HG02840 (cell line): ENCODE measurements around the gene PVALB.

Experiments
- ATAC-seq: cut with Tn5 transposase; IDR thresholded peaks from one replicate; pipeline ENCODE4 v1.9.1; 2021; ENCODE audit warnings: mild to moderate bottlenecking, moderate library complexity, moderate number of reproducible peaks; ENCODE audit not compliant: unreplicated experiment, low FRiP score

Gene PVALB, protein sequence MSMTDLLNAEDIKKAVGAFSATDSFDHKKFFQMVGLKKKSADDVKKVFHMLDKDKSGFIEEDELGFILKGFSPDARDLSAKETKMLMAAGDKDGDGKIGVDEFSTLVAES

DNA sequence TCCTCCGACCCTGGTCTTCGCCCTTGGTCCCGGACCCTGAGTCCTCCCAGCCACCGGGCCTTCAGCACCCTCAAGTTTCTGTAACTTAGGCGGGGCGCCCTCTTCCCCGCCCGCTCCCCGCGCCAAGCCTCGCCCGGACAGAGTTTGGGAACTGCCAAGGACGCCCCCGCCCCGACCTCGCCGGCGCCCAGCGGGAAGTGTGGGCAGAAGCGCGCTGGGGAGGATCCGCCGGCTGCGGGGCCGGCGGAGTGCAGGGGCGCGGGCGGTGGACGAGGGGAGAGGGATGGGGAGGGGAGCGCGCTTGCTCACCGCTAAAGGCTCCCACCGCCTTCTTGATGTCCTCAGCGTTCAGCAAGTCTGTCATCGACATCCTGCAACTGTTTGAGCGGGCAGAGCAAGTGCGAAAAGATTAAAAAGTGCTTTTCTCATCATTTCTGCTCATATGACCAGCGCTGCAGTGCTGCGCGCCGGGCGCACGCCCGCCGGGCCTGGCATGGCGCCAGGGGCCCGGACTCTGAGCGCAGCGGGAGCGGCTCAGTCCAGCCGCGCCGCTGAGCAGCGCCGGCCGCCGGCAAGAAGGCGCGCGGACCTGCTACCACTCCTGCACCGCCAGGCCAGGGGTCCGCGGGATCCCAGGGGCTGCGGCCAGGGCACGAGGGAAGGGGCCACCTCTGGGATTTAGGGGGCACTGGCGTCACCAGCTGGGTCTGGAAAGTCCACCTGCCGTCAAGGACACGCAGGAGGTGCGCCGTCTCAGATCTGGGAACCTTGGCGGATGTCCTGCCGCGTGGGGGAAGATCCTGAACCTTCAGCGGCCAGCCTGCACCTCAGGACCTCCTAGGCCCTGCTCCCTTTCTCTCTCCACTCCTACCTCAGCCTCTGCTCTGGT, at the start of gene PVALB:
Gene PVALB, minus strand, starts transcription at position 400 of the 889 bp plus-strand sequence. Its CDS starts 30 bp downstream, at position 370.
- ATAC-seq: no peak

DNA sequence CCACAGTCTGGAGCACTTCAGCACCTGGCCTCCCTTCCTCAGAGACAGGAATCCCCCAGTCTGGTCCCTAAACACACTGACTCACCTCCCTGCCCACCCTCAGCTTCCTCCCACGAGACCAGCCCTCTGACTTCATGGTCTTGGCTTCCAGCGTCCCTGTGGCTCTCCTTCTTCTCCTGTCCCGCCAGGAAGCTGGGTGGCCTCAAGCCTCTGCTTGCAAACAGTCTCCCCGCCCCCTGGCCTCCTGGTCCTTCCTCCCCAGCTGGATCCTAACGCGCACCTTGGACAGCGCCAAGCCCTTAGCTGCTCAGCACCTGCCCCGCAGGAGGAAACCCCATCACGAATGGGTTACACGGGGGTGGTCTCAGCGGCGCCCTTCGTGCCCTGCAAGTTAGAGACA, 48.5 kb upstream of the PVALB start:
- ATAC-seq: no peak

DNA sequence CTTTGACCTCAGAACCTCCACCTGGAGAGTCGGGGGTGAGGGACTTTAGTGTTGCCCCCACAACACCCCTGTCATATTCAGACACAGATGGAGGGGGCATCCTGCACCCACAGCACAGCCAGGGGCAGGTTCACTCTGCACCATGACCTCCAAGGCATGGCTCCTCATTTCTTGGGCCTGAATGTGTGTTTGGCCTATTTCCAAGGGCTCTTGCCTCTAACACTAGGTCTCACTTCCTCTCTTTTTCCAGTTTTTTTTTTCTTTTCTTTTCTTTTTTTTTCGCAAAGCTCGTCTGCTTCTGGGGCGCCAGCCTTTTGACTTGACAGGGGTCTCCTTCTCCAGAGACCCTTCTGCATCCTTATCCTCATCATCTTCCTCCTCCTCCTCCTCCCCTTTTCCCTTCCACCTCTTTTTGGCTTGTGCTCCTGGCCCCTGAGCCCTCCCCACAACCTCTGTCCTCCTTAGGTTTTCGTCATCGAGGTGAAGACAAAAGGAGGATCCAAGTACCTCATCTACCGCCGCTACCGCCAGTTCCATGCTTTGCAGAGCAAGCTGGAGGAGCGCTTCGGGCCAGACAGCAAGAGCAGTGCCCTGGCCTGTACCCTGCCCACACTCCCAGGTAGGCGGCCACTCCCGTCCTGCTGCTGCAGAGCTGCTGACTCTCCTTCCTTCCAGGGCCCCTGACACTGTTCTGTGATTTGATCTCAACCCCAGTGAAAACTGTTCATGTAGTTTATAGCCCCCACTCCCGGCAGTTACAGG, 47.8 kb upstream of the PVALB start:
- ATAC-seq: no peak

DNA sequence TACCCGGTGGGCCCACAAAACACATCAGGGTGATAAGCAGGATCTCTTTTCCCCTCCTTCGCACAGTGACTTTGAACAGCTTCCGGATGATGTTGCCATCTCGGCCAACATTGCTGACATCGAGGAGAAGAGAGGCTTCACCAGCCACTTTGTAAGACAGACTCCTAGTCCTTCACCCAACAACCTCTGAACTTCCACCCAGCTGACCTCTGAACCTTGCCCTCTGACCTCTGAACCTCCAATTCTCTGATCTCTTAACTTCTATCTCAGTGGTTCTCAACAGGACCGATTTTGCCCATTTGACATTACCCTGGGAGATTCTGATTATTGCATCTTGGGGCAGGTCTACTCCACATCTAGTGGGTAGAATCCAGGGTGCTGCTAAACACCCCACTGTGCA, 47.1 kb upstream of the PVALB start:
- ATAC-seq: no peak

DNA sequence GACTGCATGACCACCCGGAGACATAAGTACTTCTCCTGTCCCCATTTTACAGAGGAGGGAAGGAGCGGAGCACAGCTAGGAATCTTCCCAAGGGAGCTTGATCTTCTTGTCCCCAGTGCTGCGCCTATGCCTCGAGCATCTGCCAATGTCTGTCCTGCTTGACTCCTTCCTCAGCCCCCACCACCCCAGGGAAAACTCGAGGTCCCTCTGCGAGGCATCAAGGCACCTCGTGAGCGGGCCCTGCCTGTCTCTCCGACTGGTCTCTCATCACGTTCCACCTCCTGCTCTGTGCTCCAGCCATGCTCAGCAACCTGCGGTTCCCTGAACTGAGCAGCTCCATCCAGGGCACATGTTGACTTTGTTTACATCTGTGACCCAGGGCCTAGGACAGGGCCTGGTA, 46.4 kb upstream of the PVALB start:
- no peak for ATAC-seq

DNA sequence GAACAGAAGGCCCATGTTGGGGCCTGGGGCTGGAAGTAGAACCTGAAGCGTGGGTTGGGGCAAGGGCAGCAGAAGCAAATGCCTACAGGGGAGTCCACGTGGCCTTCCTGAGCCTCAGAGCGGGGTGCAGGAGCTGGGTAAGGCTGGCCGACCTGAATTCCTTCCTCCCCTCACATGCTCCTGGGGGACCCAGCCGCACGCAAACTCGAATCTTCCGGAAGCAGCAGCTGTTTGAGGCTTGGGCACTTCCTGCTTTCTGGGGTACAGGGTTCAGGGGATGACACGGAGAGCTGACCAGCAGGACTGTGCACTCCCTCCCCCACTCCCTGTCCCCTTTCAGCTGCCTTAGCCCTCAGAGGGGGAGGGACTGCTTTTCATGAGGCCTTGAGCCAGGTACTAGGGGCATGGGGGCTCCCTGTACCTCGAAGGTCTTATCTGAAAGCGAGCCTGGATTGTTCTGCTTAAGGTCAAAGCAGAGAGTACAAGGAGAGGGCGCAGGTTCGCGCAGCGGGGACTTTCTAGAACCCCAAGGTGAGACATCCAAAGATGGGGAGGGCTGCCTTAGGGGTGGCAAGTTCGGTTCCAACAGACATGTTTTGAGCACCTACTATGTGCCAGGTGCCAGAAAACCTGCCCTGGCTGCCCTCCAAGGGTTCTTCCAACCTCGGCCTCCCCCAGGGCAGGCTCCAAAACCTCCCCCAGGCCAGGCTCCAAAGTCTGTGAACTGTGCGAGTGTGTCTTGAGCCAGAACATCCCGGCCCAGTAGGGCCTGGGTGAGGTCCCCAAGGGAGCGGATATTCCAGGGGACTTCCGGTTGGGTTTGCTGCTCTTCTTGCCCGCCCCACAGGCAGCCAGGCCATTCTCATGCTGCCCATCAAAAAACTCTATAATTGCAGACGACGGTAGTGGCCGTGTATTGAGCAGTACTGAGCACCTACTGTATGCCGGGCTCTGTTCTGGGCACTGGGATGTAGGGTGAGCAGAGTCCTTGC, 45.7 kb upstream of the PVALB start:
- no peak for ATAC-seq

DNA sequence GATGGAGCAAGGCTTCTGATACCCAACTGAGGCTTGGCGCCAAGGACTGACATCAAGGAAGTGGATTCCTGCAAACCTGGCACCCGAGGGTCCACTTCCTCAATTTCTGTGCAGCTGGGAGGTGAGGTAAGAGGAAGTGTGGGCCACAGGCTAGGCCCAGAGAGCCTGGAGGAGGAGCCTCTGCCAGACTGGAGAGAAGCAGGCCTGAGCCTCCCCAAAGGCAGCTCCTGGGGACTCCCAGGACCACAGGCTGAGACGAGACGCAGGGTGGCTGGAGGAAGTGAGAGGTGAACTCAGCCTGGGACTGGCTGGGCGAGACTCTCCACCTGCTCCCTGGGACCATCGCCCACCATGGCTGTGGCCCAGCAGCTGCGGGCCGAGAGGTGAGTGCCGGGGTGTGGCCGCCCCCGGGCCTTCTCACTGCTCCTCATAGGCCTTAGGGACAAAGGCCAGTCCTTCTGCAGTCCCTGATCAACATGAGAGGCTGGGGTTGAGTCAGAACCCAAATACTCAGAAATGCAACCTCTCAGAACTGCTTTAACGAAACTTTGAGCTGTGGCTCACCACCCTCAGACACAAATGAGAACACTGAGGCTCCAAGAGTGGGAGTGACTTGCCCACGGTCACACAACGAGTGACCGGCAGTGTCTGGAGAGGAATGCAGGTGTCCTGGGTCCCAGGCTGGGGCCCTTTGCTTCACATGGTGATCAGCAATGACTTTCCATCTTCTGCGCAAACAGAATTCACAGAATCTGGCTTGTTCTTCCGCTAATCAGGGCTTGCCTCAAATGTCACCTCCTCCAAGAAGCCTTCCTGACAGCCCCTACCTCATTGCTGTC, 44.2 kb upstream of the PVALB start, which contains the start of gene NCF4:
Gene NCF4, plus strand, starts transcription at position 186 of the 839 bp plus-strand sequence. Its CDS starts 166 bp downstream, at position 352.
- ATAC-seq: peak; percentile 73

DNA sequence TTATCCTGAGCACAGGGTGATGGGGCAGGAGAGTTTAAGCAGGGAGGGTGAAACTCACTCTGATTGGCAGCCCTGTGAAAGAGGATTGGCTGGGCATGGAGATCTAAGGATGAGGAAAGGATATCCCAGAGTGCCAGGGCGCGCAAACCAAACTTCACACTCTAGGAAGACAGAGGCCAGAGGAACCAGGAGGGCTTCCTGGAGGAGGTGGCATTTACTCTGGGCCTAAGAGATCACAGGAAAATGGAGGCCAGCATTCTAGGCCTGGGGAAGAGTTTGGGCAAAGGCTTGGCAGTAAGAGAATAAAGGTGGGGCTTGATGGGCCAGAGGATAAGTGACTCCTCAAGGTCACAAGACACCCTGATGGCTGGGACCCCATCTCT, 43.6 kb upstream of the PVALB start:
- no peak for ATAC-seq

DNA sequence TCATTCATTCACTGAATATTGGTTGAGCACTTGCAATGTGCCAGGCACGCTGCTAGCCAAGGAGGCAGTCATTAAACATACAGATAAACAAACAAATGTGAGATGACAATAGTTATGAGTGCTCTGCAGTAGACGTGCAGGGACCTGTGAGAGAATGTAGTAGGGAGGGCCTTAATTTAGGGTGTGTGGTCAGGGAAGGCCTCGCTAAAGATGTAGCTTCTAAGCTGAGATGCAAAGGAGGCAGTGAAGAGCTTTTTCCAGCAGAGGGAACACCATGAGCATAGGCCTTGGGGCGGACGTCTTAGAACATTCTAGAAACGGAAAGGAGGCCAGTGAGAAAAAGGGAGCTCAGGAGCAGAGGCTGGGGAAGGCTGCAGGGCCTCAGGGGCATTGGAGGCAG, 43.2 kb upstream of the PVALB start:
- no peak for ATAC-seq

DNA sequence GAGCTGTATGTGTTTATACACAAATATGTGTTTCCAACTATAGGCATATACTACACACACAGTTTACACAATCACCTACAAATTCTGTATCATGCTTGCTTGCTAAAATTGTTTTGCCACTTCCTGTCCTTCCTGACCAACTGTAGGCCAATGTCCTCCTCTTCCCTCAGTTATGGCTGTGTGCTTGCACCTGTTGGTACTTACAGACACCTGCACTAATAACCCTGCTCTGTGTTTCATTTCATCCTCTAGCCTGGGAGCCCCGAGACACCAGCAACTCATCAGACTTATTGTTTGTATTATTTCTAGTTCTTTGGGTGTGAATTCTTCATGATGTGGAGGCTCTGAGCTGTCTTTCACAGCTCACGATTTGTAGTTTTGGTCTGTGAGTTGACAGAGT, 42.1 kb upstream of the PVALB start:
- no peak for ATAC-seq

DNA sequence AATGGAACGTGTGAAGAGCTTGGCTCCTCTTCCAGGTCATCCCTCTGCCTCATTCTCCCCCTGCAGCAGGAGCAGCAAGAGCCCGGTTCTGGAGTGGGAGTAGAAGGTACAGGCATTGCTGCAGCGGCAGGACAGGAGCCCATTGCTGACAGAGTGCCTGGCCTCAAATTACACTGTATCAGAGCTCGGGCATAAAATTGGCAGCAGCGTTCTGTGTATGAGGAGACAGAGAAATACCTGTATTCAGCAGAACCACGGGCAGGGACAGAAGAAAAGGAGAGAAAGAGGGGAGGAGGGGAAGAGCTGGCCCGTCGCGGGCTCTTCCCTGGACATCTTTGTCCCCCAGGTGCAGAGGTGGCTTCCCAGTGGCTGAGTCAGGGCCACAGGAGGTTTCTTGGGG, 41.3 kb upstream of the PVALB start:
- ATAC-seq: no peak

DNA sequence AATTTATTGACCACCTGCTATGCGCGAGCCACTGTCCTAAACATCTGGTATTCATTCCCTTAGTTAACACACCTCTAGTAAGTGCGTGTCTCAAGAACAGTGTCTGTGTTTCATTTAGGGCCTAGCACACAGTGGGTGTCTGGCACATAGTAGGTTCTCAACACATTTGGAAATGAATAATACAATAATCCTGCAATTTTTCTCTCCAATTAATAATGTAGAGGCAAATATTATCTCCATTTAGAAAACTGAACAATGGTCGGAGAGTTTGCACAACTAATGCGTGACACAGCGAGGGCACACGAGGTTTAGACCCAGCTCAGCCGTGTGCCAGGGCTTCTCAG, 39.9 kb upstream of the PVALB start:
- no peak for ATAC-seq

DNA sequence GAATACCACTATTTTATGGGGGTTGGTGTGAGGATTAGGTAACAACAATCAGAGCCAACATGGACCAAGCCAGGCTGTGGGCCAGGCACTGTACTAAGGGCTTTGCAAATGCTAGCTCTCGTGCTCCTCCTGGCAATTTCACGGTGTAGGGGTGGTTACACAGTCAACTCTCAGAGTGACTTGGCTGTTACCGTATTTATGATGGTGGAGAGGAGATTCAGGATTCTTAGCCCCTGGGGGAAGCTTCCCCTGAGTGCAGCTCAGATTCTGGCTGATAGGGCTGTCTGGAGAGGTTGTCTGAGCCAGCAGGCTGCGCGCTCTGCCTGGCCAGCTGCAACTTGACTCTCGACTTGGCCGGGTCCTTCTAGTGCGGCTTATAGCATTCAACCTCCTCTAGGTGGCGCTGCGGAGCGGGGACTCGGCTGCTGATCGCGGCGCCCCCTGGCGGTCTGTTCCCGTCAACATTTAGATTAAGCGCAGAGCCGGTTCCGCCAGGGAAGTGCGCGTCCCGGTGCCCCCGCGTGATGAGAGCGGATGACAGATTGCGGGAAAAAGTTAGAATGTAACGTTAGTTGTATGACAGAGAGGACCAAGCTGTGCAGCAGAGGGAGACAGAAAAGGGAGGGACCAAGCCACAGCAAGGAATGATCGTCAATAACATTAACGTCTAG, 39.4 kb upstream of the PVALB start:
- ATAC-seq: no peak

DNA sequence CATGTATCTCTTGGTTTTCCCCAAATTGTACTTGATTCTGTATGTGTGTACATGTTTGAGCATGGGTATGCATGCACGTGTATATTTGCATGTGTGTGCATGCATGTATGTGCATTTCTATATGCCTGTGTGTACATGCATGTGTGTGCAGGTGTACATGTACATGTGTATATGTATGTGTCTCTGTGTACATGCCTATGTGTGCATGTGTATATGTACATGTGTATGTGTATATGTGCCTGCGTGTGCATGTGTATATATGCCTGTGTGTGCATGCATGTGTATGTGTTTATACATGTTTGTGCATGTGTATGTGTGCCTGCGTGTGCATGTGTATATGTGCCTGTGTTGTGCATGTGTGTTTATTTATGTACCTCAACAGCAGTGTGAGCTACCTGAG, 38.6 kb upstream of the PVALB start:
- no peak for ATAC-seq

DNA sequence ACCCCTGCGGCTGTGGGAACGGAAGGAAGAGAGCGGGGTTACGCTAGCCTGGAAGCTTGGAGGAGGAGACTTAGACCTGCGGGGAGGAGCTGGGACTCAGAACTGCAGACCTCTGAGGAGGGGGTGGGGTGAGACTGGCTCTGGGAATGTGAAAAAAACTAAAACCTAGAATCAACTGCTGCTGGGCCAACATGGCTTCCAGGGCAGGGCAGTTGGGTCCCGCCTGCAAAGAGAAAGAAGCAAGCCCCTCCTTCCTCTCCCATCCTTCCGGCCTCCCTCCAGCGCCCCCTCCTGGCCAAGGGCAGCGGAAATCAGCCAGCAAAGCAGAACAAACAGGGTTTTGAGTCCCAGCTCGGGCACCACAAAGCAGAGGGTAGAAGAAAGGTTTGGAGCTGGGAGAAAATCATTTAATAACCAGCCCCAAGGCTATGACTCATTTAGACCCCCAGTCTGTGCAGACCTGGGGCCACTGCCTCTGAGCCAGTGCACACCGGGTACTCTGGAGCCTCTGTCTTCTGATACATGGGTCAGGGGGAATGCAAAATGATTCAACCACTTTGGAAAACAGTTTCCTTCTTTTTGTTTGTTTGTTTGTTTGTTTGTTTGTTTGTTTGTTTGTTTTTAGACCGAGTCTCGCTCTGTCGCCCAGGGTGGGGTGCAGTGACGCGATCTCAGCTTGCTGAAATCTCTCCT, 36.7 kb upstream of the PVALB start:
- ATAC-seq: no peak

DNA sequence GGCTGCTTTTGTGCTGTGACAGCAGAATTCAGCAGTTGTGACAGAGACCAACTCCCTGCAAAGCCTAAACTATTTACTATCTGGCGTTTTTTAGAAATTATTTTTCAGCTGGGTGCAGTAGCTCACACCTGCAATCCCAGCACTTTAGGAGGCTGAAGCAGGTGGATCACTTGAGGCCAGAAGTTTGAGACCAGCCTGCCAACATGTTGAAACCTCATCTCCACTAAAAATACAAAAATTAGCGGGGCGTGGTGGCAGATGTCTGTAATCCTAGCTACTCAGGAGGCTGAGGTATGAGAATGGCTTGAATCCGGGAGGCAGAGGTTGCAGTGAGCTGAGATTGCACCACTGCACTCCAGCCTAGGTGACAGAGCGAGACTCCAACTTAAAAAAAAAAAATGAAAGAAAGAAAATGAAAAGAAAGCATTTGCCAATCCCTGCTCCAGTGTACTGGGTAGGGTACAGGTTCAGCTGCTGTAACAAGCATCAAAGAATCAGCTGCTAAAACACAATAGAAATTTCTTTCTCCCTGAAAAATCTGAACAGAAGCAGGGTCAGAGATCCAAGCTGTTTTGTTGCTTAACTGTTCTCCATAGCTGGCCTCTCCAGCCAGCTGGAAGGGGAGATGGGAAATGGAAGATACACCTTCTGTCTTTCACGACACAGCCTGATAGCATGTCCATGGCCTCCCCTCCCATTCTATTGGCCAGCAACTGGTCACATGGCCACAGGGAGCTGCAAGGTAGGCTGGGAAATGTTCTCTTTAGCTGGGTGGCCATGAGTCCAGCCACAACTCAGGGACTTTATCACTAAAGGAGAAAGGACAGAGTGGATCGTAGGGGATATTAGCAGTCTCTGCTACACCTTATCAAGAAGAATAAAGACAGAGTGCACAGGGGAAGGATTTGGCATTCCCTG, 35.5 kb upstream of the PVALB start:
- no peak for ATAC-seq

DNA sequence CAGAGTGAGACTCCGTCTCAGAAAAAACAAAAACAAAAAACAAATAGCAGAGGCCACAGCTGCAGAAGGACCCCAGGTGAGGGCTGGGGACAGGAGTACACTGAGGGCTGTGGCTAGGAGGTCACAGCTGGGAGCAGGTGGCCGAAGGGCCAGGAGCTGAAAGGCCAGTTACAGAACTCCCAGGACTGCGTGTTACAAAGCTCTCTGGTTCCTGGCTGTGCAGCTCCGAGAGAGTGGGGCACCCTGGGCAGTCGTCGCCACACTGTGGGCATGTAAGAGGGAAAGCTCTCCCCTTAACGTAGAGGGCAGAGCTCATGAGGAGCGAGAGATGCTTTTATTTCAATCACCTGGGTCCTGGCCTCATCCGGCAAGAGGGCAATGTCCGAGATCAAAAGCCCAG, 33.8 kb upstream of the PVALB start:
- no peak for ATAC-seq
